GM18507 (cell line): ENCODE data around the gene PCDHGC5.

Experiments used
- DNase-seq: peaks from one replicate; pipeline ENCODE4 v3.0.0; 2011; ENCODE audit warnings: low read depth; ENCODE audit not compliant: insufficient read length; ENCODE audit errors: extremely low spot score
- FAIRE-seq: peaks from 2 replicates; lab custom pipeline; 2011; peaks lifted over from hg19 to GRCh38; lab: Jason Lieb, UNC

The PCDHGC5 gene

DNA sequence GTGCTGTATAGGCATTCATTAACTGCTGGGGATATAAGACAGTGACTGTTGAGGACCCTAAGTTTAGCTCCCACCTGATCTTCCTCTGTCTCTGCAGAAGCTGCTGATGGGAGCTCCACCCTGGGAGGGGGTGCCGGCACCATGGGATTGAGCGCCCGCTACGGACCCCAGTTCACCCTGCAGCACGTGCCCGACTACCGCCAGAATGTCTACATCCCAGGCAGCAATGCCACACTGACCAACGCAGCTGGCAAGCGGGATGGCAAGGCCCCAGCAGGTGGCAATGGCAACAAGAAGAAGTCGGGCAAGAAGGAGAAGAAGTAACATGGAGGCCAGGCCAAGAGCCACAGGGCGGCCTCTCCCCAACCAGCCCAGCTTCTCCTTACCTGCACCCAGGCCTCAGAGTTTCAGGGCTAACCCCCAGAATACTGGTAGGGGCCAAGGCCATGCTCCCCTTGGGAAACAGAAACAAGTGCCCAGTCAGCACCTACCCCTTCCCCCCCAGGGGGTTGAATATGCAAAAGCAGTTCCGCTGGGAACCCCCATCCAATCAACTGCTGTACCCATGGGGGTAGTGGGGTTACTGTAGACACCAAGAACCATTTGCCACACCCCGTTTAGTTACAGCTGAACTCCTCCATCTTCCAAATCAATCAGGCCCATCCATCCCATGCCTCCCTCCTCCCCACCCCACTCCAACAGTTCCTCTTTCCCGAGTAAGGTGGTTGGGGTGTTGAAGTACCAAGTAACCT is 22.1 kb downstream of the PCDHGC5 start:
- FAIRE-seq (peak; percentile 88), DNase-seq (no peak)

DNA sequence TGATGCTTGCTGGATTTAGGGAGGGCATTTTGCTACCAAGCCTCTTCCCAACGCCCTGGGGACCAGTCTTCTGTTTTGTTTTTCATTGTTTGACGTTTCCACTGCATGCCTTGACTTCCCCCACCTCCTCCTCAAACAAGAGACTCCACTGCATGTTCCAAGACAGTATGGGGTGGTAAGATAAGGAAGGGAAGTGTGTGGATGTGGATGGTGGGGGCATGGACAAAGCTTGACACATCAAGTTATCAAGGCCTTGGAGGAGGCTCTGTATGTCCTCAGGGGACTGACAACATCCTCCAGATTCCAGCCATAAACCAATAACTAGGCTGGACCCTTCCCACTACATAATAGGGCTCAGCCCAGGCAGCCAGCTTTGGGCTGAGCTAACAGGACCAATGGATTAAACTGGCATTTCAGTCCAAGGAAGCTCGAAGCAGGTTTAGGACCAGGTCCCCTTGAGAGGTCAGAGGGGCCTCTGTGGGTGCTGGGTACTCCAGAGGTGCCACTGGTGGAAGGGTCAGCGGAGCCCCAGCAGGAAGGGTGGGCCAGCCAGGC is 23.0 kb downstream of the PCDHGC5 start:
- DNase-seq, result no peak
- FAIRE-seq, result no peak

DNA sequence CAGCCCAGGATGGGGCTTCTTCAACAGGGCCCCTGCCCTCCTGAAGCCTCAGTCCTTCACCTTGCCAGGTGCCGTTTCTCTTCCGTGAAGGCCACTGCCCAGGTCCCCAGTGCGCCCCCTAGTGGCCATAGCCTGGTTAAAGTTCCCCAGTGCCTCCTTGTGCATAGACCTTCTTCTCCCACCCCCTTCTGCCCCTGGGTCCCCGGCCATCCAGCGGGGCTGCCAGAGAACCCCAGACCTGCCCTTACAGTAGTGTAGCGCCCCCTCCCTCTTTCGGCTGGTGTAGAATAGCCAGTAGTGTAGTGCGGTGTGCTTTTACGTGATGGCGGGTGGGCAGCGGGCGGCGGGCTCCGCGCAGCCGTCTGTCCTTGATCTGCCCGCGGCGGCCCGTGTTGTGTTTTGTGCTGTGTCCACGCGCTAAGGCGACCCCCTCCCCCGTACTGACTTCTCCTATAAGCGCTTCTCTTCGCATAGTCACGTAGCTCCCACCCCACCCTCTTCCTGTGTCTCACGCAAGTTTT is 23.6 kb downstream of the PCDHGC5 start:
- FAIRE-seq, result peak; percentile 83
- DNase-seq, result no peak

DNA sequence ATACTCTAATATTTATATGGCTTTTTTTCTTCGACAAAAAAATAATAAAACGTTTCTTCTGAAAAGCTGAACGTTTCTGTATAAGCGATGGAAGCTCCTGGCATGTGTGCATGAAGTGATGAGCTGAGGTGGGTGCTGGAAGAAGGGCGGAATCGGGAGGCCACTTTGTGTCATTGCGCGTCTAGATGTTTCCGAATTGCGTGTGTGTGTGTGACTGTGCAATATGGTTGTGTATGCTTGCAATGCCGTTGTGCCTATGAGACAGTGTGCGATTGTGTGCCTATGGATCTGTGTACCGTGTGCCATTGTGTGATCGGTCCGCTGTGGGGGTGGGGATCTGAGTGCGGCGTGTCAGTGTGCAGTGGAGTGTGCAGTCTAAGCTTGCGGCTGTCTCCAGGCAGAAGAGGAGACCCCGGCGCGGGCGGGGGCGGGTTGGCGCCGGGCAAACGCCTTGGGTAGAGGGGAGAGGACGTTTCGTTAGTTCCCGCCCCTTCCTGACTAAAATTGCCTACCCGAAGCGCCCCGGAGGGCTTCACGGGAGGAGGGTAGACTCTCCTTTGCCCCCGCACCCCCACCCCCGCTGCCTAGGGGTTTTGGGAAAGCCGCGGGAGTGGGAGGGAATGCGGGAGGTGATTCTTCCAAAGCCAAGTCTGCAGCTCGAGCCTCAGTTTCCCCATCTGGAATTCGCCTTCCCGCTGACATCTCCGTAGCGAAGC is 24.2 kb downstream of the PCDHGC5 start:
- DNase-seq (no peak), FAIRE-seq (peak; percentile 72)

DNA sequence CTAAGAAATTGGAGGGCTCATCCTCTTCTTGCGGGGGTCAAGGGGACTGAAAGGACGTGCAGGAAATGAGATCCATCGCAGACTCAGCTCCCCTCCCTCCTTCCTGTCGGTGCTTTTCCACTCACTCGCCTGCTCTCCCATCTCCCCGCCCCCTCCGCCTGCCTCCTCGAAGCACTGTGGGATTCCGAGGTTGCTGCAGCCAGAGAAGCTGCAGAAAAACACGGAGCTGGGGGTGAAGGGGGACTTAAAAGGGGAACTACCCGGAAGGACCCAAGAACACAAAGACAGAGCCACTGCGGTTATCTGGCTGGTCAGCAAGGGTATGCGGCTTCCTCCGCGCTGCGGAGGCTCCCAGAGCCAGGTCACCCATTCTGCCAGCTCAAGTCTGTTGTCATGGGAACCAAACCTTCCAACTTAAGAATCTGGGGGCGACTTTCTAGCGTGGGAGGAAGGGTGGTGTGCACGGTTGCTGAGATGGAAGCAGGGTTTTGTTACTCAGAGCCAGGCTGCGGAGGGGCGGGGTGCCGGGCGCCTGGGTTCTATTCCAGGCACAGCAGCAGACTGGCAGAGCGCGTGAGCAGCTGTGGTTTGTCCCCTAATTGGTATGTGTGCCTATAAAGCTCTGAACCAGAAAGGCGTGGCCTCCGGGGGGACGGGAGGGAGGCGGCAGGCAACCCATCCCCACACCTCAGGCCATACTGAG is 24.9 kb downstream of the PCDHGC5 start:
- DNase-seq, result no peak
- FAIRE-seq, result peak; percentile 85

DNA sequence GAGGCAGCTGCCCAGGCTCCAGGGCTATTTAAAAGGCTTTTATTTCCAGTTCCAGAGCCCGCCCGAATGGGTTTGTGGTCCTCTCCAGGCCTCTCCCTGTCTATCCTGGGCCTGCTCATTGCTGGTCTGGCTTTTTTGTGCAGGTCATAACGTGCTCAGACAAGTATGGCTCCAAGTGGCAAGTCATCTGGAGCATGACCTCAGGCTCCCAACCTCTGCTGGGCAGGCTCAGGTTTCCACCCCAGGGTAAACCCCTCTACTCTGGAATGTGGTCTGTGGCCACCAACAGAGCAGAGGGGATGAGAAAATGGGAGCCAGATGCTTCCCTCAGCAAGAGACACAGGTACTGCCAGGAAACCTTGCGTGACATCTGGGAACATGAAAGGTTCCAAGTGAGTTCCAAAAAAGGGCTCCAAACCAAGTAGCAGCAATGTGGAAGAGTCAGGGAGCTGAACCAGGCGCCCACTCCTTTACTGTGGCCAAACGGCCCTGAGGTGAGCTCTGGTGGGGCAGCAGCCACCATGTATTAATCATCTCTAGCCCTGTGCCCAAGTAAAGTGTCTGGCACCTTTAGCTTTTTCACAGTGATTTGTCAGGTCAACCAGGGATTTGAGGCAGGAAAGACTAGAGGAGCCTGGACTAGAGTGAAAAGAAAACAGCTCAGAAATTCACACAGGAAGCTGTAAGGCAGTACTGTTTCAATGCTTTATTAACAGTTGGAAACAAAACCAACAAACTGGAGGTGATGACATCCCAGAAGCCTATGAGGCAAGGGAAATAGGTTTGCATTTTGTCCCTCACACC is 25.7 kb downstream of the PCDHGC5 start:
- peak; percentile 90 for FAIRE-seq
- no peak for DNase-seq

DNA sequence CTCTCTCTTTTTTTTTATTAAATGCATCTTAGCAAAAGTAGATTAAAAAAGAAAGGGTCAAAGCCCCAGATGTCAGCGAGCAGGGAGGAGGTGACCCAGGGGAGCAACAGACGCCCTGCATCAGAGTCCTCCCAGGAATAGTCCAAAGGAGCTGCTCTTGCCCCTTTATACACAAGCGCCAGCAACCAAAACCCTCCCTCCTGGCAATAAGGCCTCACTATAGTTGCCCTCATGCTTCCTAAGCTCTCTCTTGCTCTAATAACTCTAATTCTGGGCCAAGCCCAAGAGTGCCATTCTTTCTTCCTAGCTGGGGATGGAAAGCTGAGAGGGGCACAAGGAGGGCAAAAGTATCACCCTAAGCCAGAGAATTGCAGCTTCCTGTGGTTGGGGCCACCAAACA is 26.3 kb downstream of the PCDHGC5 start:
- DNase-seq, result no peak
- no peak for FAIRE-seq

DNA sequence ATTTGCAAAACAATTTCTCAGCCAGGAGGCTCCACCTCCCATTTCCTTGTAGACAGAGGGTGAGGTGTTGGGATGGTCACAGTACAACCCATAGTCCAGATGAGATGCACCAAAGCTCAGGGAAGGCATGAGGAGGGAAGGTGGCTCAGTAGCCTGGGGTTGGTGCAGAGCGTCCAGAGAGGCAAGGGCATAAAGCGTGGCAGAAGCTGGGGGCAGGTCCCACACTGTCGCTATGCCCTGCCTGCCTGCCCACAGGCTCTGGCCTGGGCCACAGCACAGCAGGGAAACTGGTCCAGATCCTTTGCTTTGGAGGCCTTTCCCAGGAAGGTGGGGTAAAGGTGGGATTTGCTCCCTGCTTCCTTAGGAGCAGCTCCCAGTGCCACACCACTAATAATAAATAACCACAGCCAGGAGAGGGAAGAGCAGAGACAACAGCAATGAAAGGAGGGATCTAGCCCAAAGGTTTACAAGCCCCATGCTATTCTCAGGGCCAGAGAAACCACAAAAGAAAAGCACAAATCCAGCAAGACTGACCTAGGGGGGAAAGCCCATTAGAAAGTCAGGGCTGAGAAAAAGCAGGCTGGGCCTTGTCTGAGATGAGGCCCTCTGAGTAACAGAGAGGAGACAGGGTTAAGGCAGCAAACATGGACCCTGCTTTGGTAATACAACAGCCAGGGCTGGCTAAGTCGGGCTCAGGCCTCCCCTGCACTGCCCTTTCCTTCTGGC is 27.2 kb downstream of the PCDHGC5 start:
- FAIRE-seq (no peak), DNase-seq (no peak)

DNA sequence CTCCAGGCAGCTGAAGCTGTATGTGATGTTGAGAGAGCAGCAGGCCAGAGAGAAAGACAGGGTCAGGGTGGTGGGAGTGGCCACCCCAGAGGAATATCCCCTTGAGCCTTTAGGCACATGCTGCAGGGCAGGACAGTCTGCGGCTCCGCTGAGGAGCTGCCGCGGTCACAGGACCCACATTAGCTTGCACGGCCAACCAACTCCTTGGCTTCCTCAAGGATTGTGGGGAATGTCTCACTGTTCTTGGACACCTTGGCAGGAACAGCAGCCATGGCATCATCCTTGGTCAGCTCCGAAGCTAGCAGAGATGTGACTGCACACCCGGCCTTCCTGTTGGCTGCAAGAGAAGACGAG is 27.8 kb downstream of the PCDHGC5 start:
- FAIRE-seq (no peak), DNase-seq (no peak)

DNA sequence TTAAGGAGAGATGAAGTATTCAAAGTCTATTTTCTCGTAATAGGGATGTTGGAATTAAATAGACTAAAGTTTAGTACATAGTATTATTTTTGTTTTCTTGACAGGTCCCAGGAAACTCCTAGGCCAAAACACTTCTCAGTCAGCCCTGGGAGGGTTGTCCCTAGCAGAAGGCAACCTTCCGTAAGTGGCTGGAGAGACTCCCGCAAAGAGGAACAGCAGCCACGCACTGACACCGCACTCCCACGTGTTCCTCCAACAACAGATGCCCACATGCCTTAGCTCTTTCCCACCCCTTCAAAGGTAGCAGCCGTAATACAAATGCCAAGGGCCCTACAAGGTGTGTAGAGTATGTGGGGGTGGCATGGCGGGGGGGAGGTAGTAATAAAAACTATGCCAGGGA is 28.4 kb downstream of the PCDHGC5 start:
- DNase-seq, result no peak
- FAIRE-seq, result no peak

DNA sequence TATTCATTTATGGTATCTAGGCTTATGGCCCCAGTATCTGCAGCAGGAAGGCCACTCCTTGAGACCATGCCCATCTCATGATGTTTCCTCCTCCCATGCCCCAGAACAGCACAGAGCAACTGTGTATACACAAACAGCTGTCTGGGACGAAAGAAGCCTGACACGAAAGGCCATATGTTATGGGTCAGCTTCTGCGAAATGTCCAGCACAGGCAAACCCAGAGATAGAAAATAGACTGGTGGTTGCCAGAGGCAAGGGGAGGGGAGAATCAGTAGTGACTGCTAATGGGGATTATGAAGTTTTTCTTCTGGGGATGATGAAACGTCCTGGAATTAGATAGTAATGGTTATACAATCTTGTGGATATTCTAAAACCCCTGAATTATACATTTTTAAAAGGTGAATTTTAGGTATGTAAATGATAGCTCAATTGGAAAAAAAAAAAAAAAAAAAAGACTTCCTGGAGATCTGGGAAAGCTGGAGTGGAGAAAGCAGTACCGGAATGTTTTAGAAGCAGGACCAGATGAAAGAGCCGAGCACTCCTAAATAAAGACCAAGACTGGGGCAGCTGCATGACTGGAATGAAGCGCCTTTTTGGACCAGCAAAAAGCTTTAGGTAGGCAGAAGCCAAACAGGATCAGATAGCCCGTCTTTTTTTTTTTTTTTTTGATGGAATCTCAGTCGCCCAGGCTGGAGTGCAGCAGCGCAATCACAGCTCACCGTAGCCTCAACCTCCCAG is 29.2 kb downstream of the PCDHGC5 start:
- DNase-seq, result no peak
- no peak for FAIRE-seq

DNA sequence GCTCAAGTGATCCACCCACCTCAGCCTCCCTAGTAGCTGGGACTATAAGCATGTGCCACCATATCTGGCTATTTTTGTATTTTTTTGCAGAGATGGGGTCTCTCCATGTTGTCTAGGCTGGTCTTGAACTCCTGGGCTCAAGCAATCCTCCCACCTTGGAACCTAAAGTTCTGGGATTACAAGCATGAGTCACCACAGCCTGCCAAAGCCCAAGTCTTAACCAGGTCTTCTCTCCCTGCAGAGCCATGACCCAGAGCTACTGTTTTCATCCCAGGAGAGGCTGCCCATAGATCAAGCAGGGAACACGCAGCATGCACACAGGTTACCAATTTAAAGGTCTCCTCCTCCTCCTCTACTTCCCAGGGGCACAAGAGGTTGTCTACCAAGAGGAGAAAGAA is 29.7 kb downstream of the PCDHGC5 start:
- no peak for FAIRE-seq
- no peak for DNase-seq

DNA sequence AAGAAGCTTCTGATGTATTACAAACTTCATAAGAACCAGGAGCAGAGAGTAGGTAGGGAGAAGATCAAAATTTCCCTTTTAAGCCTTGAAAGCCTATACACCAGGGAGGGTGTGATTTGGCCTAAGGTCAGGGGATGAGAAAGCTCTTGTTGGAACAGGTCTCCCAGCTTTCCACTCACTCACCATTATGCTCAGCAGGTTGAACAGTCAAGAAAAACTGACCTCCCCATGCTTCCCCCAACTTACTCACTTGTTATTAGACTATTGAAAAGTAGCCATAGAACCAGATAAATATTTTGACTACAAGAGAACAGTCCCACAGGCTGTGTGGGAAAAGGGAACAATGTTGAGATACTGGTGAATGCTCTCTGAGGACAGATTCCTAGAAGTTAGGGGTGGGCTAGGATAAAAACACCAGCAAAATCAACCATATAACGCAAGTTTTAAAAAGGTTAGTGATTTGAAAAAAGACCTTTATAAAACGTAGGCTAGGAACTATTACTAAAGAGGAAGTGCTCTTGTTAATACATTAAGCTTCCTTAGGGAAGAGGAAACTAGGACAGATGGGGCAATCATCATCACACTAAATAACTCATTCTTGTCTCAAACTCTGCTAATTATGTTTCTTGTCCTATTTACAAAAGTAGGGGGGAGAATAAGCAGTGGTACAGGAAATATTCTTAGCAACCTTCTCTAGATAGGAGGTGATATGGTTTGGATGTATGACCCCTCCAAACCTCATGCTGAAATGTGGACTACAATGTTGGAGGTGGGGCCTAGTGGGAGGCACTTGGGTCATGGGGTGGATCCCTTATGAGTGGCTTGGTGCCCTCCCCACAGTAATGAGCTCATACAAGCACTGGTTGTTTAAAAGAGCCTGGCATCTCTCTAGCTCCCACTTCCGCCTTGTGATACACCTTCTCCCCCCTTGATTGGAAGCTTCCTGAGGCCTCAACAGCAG is 31.0 kb downstream of the PCDHGC5 start:
- DNase-seq, result no peak
- no peak for FAIRE-seq

DNA sequence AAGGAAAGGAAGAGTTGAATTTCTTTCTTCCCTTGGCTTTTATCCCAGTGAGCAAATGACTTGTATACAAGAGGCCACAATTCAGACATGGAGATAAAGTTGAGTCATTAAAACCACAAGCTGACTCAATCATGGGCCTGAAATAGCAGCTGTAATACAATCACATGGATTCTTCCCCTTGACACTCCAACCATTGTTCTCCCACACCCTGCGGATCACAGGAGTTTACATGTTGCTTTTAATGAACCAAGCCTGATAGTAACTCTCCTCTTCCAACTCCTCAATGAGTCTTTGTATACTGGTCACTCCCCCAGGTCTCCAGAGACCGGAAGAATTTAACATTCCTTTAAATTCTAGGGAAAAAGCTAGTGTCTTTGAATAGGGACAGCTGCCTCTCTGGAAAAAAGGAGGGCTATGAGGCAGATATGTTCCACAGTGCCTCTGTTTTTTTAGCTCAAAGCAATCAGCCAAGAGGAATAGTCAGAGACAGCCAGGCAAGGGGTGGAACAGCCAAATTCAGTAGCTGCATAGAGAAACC is 32.4 kb downstream of the PCDHGC5 start:
- FAIRE-seq, result no peak
- no peak for DNase-seq

DNA sequence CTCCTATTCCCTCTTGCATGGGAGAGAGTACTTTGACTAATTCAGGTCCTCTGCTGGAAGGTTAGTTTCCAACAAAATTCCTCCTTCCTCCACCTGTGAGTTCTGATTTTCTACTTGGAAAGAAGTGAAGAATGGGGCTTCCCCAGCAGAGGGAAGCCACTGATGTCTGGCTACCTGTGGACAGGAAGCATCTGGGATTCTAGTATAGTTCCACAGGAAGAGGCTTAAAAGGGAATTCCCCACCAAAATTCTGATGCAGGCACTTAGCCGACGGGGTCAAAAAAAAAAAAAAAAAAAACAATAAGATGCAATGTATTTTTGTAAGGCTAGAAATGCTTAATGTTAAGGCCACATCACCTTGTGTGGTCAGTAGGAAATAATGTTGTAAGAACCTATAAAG is 33.4 kb downstream of the PCDHGC5 start:
- no peak for FAIRE-seq
- DNase-seq, result no peak

DNA sequence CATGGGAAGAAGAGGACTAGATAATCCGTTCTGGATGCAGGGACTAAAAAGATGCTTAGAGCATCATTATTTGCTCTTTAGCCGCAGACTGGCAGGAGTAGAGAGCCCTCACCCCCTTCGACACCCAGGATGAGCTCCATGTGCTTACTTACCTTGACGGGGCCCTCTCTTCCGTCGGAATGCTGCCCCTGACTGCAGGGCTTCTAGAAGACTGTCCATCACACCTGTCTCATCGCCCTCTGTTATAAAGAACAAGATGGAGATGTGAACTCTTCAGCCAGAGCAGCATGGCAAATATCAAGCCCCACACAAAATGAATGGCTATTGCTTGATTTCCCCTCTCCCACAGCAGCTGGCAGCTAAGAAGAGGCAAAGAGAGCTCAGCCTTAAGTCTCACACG is 35.1 kb downstream of the PCDHGC5 start:
- FAIRE-seq (no peak), DNase-seq (no peak)
